ENCODE results near the gene PCDHGC4.

PCDHGC4 gene

DNA sequence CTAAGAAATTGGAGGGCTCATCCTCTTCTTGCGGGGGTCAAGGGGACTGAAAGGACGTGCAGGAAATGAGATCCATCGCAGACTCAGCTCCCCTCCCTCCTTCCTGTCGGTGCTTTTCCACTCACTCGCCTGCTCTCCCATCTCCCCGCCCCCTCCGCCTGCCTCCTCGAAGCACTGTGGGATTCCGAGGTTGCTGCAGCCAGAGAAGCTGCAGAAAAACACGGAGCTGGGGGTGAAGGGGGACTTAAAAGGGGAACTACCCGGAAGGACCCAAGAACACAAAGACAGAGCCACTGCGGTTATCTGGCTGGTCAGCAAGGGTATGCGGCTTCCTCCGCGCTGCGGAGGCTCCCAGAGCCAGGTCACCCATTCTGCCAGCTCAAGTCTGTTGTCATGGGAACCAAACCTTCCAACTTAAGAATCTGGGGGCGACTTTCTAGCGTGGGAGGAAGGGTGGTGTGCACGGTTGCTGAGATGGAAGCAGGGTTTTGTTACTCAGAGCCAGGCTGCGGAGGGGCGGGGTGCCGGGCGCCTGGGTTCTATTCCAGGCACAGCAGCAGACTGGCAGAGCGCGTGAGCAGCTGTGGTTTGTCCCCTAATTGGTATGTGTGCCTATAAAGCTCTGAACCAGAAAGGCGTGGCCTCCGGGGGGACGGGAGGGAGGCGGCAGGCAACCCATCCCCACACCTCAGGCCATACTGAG, 28.9 kb downstream of the PCDHGC4 start:
- no peaks in the 10 kb centered on the region for H3K36me3 ChIP-seq (ENCODE audit: insufficient read depth, low read length)
- H2AFZ ChIP-seq (ENCODE audit: low read length, unreplicated experiment), result peak overlapping the region; percentile 14
- no peaks in the 10 kb centered on the region for H3K27me3 ChIP-seq (ENCODE audit: insufficient read depth, low read length)
- no peaks in the 10 kb centered on the region for H3K79me2 ChIP-seq (ENCODE audit: control insufficient read depth, insufficient read depth, low read length, unreplicated experiment)
- H3K4me3 ChIP-seq (ENCODE audit: low read depth, low read length), result peak overlapping the region; percentile 75
- peaks cover 41% of the 10 kb centered on the region for H3K4me1 ChIP-seq (ENCODE audit: control insufficient read depth, insufficient read depth, low read length, unreplicated experiment)
- peak overlapping the region; percentile 88 for H3K27ac ChIP-seq (ENCODE audit: low read depth, low read length)

DNA sequence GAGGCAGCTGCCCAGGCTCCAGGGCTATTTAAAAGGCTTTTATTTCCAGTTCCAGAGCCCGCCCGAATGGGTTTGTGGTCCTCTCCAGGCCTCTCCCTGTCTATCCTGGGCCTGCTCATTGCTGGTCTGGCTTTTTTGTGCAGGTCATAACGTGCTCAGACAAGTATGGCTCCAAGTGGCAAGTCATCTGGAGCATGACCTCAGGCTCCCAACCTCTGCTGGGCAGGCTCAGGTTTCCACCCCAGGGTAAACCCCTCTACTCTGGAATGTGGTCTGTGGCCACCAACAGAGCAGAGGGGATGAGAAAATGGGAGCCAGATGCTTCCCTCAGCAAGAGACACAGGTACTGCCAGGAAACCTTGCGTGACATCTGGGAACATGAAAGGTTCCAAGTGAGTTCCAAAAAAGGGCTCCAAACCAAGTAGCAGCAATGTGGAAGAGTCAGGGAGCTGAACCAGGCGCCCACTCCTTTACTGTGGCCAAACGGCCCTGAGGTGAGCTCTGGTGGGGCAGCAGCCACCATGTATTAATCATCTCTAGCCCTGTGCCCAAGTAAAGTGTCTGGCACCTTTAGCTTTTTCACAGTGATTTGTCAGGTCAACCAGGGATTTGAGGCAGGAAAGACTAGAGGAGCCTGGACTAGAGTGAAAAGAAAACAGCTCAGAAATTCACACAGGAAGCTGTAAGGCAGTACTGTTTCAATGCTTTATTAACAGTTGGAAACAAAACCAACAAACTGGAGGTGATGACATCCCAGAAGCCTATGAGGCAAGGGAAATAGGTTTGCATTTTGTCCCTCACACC, 29.7 kb downstream of the PCDHGC4 start:
- Histone ChIP-seq H3K4me3 (ENCODE audit: low read depth, low read length) (peak overlapping the region; percentile 75; the same call in 1 of the 2 replicates), H3K36me3 (ENCODE audit: insufficient read depth, low read length) (peaks cover 7% of the 10 kb centered on the region; the same call in 1 of the 2 replicates), H3K27me3 (ENCODE audit: insufficient read depth, low read length) (no peaks in the 10 kb centered on the region)

DNA sequence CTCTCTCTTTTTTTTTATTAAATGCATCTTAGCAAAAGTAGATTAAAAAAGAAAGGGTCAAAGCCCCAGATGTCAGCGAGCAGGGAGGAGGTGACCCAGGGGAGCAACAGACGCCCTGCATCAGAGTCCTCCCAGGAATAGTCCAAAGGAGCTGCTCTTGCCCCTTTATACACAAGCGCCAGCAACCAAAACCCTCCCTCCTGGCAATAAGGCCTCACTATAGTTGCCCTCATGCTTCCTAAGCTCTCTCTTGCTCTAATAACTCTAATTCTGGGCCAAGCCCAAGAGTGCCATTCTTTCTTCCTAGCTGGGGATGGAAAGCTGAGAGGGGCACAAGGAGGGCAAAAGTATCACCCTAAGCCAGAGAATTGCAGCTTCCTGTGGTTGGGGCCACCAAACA, 30.3 kb downstream of the PCDHGC4 start:
- H2AFZ ChIP-seq (ENCODE audit: low read length, unreplicated experiment), result no peak overlapping the region
- H3K27ac ChIP-seq (ENCODE audit: low read depth, low read length), result peak overlapping the region; percentile 88
- peaks cover 39% of the 10 kb centered on the region for H3K4me1 ChIP-seq (ENCODE audit: control insufficient read depth, insufficient read depth, low read length, unreplicated experiment)
- H3K4me3 ChIP-seq (ENCODE audit: low read depth, low read length), result no peak overlapping the region
- H3K79me2 ChIP-seq (ENCODE audit: control insufficient read depth, insufficient read depth, low read length, unreplicated experiment), result no peaks in the 10 kb centered on the region
- H3K27me3 ChIP-seq (ENCODE audit: insufficient read depth, low read length), result no peaks in the 10 kb centered on the region
- peaks cover 10% of the 10 kb centered on the region; the same call in 1 of the 2 replicates for H3K36me3 ChIP-seq (ENCODE audit: insufficient read depth, low read length)

More for the DNA sequence above, 29.7 kb downstream of the PCDHGC4 start:
- H3K27ac ChIP-seq (ENCODE audit: low read depth, low read length), result peak overlapping the region; percentile 88
- H3K79me2 ChIP-seq (ENCODE audit: control insufficient read depth, insufficient read depth, low read length, unreplicated experiment), result no peaks in the 10 kb centered on the region
- peaks cover 37% of the 10 kb centered on the region for H3K4me1 ChIP-seq (ENCODE audit: control insufficient read depth, insufficient read depth, low read length, unreplicated experiment)
- H2AFZ ChIP-seq (ENCODE audit: low read length, unreplicated experiment), result no peak overlapping the region

DNA sequence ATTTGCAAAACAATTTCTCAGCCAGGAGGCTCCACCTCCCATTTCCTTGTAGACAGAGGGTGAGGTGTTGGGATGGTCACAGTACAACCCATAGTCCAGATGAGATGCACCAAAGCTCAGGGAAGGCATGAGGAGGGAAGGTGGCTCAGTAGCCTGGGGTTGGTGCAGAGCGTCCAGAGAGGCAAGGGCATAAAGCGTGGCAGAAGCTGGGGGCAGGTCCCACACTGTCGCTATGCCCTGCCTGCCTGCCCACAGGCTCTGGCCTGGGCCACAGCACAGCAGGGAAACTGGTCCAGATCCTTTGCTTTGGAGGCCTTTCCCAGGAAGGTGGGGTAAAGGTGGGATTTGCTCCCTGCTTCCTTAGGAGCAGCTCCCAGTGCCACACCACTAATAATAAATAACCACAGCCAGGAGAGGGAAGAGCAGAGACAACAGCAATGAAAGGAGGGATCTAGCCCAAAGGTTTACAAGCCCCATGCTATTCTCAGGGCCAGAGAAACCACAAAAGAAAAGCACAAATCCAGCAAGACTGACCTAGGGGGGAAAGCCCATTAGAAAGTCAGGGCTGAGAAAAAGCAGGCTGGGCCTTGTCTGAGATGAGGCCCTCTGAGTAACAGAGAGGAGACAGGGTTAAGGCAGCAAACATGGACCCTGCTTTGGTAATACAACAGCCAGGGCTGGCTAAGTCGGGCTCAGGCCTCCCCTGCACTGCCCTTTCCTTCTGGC, 31.3 kb downstream of the PCDHGC4 start:
- Histone ChIP-seq H3K79me2 (ENCODE audit: control insufficient read depth, insufficient read depth, low read length, unreplicated experiment) (no peaks in the 10 kb centered on the region), H3K36me3 (ENCODE audit: insufficient read depth, low read length) (peaks cover 10% of the 10 kb centered on the region; the same call in 1 of the 2 replicates), H2AFZ (ENCODE audit: low read length, unreplicated experiment) (no peak overlapping the region), H3K4me1 (ENCODE audit: control insufficient read depth, insufficient read depth, low read length, unreplicated experiment) (peaks cover 48% of the 10 kb centered on the region), H3K4me3 (ENCODE audit: low read depth, low read length) (no peak overlapping the region), H3K27me3 (ENCODE audit: insufficient read depth, low read length) (no peaks in the 10 kb centered on the region), H3K27ac (ENCODE audit: low read depth, low read length) (no peak overlapping the region)

DNA sequence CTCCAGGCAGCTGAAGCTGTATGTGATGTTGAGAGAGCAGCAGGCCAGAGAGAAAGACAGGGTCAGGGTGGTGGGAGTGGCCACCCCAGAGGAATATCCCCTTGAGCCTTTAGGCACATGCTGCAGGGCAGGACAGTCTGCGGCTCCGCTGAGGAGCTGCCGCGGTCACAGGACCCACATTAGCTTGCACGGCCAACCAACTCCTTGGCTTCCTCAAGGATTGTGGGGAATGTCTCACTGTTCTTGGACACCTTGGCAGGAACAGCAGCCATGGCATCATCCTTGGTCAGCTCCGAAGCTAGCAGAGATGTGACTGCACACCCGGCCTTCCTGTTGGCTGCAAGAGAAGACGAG, 31.8 kb downstream of the PCDHGC4 start:
- Histone ChIP-seq H3K79me2 (ENCODE audit: control insufficient read depth, insufficient read depth, low read length, unreplicated experiment) (no peaks in the 10 kb centered on the region), H3K4me1 (ENCODE audit: control insufficient read depth, insufficient read depth, low read length, unreplicated experiment) (peaks cover 52% of the 10 kb centered on the region), H3K4me3 (ENCODE audit: low read depth, low read length) (no peak overlapping the region), H3K27ac (ENCODE audit: low read depth, low read length) (no peak overlapping the region), H3K36me3 (ENCODE audit: insufficient read depth, low read length) (peaks cover 10% of the 10 kb centered on the region; the same call in 1 of the 2 replicates), H2AFZ (ENCODE audit: low read length, unreplicated experiment) (no peak overlapping the region), H3K27me3 (ENCODE audit: insufficient read depth, low read length) (no peaks in the 10 kb centered on the region)

DNA sequence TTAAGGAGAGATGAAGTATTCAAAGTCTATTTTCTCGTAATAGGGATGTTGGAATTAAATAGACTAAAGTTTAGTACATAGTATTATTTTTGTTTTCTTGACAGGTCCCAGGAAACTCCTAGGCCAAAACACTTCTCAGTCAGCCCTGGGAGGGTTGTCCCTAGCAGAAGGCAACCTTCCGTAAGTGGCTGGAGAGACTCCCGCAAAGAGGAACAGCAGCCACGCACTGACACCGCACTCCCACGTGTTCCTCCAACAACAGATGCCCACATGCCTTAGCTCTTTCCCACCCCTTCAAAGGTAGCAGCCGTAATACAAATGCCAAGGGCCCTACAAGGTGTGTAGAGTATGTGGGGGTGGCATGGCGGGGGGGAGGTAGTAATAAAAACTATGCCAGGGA, 32.5 kb downstream of the PCDHGC4 start:
- Histone ChIP-seq H3K79me2 (ENCODE audit: control insufficient read depth, insufficient read depth, low read length, unreplicated experiment) (no peaks in the 10 kb centered on the region), H3K36me3 (ENCODE audit: insufficient read depth, low read length) (peaks cover 10% of the 10 kb centered on the region; the same call in 1 of the 2 replicates), H3K4me3 (ENCODE audit: low read depth, low read length) (no peak overlapping the region), H2AFZ (ENCODE audit: low read length, unreplicated experiment) (no peak overlapping the region), H3K27ac (ENCODE audit: low read depth, low read length) (no peak overlapping the region), H3K4me1 (ENCODE audit: control insufficient read depth, insufficient read depth, low read length, unreplicated experiment) (peaks cover 54% of the 10 kb centered on the region), H3K27me3 (ENCODE audit: insufficient read depth, low read length) (no peaks in the 10 kb centered on the region)

DNA sequence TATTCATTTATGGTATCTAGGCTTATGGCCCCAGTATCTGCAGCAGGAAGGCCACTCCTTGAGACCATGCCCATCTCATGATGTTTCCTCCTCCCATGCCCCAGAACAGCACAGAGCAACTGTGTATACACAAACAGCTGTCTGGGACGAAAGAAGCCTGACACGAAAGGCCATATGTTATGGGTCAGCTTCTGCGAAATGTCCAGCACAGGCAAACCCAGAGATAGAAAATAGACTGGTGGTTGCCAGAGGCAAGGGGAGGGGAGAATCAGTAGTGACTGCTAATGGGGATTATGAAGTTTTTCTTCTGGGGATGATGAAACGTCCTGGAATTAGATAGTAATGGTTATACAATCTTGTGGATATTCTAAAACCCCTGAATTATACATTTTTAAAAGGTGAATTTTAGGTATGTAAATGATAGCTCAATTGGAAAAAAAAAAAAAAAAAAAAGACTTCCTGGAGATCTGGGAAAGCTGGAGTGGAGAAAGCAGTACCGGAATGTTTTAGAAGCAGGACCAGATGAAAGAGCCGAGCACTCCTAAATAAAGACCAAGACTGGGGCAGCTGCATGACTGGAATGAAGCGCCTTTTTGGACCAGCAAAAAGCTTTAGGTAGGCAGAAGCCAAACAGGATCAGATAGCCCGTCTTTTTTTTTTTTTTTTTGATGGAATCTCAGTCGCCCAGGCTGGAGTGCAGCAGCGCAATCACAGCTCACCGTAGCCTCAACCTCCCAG, 33.2 kb downstream of the PCDHGC4 start:
- Histone ChIP-seq H3K27me3 (ENCODE audit: insufficient read depth, low read length) (no peaks in the 10 kb centered on the region), H3K79me2 (ENCODE audit: control insufficient read depth, insufficient read depth, low read length, unreplicated experiment) (no peaks in the 10 kb centered on the region), H3K36me3 (ENCODE audit: insufficient read depth, low read length) (peaks cover 10% of the 10 kb centered on the region; the same call in 1 of the 2 replicates), H3K27ac (ENCODE audit: low read depth, low read length) (no peak overlapping the region), H3K4me3 (ENCODE audit: low read depth, low read length) (no peak overlapping the region), H3K4me1 (ENCODE audit: control insufficient read depth, insufficient read depth, low read length, unreplicated experiment) (peaks cover 52% of the 10 kb centered on the region), H2AFZ (ENCODE audit: low read length, unreplicated experiment) (no peak overlapping the region)

DNA sequence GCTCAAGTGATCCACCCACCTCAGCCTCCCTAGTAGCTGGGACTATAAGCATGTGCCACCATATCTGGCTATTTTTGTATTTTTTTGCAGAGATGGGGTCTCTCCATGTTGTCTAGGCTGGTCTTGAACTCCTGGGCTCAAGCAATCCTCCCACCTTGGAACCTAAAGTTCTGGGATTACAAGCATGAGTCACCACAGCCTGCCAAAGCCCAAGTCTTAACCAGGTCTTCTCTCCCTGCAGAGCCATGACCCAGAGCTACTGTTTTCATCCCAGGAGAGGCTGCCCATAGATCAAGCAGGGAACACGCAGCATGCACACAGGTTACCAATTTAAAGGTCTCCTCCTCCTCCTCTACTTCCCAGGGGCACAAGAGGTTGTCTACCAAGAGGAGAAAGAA, 33.8 kb downstream of the PCDHGC4 start:
- Histone ChIP-seq H3K27ac (ENCODE audit: low read depth, low read length) (no peak overlapping the region), H3K36me3 (ENCODE audit: insufficient read depth, low read length) (peaks cover 10% of the 10 kb centered on the region; the same call in 1 of the 2 replicates), H2AFZ (ENCODE audit: low read length, unreplicated experiment) (no peak overlapping the region), H3K4me3 (ENCODE audit: low read depth, low read length) (no peak overlapping the region), H3K4me1 (ENCODE audit: control insufficient read depth, insufficient read depth, low read length, unreplicated experiment) (peaks cover 49% of the 10 kb centered on the region), H3K79me2 (ENCODE audit: control insufficient read depth, insufficient read depth, low read length, unreplicated experiment) (no peaks in the 10 kb centered on the region), H3K27me3 (ENCODE audit: insufficient read depth, low read length) (no peaks in the 10 kb centered on the region)

DNA sequence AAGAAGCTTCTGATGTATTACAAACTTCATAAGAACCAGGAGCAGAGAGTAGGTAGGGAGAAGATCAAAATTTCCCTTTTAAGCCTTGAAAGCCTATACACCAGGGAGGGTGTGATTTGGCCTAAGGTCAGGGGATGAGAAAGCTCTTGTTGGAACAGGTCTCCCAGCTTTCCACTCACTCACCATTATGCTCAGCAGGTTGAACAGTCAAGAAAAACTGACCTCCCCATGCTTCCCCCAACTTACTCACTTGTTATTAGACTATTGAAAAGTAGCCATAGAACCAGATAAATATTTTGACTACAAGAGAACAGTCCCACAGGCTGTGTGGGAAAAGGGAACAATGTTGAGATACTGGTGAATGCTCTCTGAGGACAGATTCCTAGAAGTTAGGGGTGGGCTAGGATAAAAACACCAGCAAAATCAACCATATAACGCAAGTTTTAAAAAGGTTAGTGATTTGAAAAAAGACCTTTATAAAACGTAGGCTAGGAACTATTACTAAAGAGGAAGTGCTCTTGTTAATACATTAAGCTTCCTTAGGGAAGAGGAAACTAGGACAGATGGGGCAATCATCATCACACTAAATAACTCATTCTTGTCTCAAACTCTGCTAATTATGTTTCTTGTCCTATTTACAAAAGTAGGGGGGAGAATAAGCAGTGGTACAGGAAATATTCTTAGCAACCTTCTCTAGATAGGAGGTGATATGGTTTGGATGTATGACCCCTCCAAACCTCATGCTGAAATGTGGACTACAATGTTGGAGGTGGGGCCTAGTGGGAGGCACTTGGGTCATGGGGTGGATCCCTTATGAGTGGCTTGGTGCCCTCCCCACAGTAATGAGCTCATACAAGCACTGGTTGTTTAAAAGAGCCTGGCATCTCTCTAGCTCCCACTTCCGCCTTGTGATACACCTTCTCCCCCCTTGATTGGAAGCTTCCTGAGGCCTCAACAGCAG, 35.1 kb downstream of the PCDHGC4 start:
- Histone ChIP-seq H2AFZ (ENCODE audit: low read length, unreplicated experiment) (no peak overlapping the region), H3K79me2 (ENCODE audit: control insufficient read depth, insufficient read depth, low read length, unreplicated experiment) (no peaks in the 10 kb centered on the region), H3K36me3 (ENCODE audit: insufficient read depth, low read length) (peaks cover 16% of the 10 kb centered on the region; the same call in 1 of the 2 replicates), H3K4me1 (ENCODE audit: control insufficient read depth, insufficient read depth, low read length, unreplicated experiment) (peaks cover 47% of the 10 kb centered on the region), H3K27ac (ENCODE audit: low read depth, low read length) (peak overlapping the region; percentile 84), H3K27me3 (ENCODE audit: insufficient read depth, low read length) (no peaks in the 10 kb centered on the region), H3K4me3 (ENCODE audit: low read depth, low read length) (no peak overlapping the region)

All from ACC112 (cell line).